ENCODE data around the gene UBTF. TPM values are rescaled to one million over a fixed set of nuclear protein-coding genes. Genes with fewer than 3 reads are reported as not detected.

The UBTF gene
- total and polyA plus RNA-seq, 9 of the 15 experiments (the other 6 are each of a cell fraction or from before 2014, with no cell fraction given) = 1.2 to 113 (median 83.6) TPM

DNA sequence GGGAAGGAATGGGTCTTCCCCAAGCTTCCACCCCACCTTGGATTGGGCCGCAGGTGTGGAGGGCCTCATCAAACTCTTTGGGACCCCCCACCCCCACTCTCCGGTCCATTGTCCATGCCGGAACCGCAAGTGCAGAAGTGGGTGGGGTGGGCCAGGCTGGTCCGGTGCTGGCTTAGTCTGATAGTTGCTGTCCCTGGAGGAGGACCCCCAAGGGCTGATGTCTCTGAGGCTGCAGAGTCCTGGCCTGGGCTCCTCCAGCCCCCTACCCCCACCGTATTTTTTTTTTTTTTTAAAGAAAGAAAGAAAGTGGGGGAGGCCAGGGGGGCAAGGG lies 12.7 kb downstream of the UBTF start:
- no peak for ATAC-seq
- no peak for FAIRE-seq
- no peak overlapping the region for H3K4me2 ChIP-seq (ENCODE audit: insufficient read depth, low read length)
- peaks cover 51% of the 10 kb centered on the region for H3K36me3 ChIP-seq (ENCODE audit: control insufficient read depth, insufficient read depth, low read length)
- no peaks in the 10 kb centered on the region for H3K27me3 ChIP-seq (ENCODE audit: control insufficient read depth in 2 of 2, insufficient read depth in 2 of 2, low read length in 2 of 2)
- intact Hi-C loops (cut with micrococcal nuclease) = no loop called here
- no peak for DNase-seq (ENCODE audit: extremely low read depth in 1 of 4, low spot score in 3 of 4)
- H4K20me1 ChIP-seq (replicated peaks; ENCODE audit: control insufficient read depth, insufficient read depth, low read length) = peaks cover 12% of the 10 kb centered on the region
- CTCF ChIA-PET (ENCODE audit: low intra/inter-chr PET ratio) = no interaction called here
- BruUV-seq (replicated peaks) = no TSS peak
- TF ChIP-seq RBFOX2 (IDR thresholded peaks at IDR 0.05; ENCODE audit: low read depth, low read length) = 0 out of 2 replicates have a peak, but pooled peaks have one; percentile 30
- no peak for TF ChIP-seq LARP7 (IDR thresholded peaks at IDR 0.05)
- TF ChIP-seq HBP1 (CRISPR knock-in tag; IDR thresholded peaks at IDR 0.05) = no peak
- no peak for TF ChIP-seq RBM34 (IDR thresholded peaks at IDR 0.05; ENCODE audit: borderline replicate concordance, insufficient read depth, low read length)
- TF ChIP-seq SIRT6 (IDR thresholded peaks at IDR 0.05; ENCODE audit: low read depth, low read length) = no peak
- peak; percentile 35; the same call in 1 of the 2 replicates for TF ChIP-seq POLR2G (IDR thresholded peaks at IDR 0.05; ENCODE audit: low read depth, low read length)
- TF ChIP-seq EZH2 (IDR thresholded peaks at IDR 0.05; ENCODE audit: borderline replicate concordance, low read depth, low read length) = no peak
- no peak for TF ChIP-seq ELF4 (CRISPR knock-in tag; IDR thresholded peaks at IDR 0.05)
- no peak for TF ChIP-seq ZNF324 (CRISPR knock-in tag; IDR thresholded peaks at IDR 0.05)
- no peak for TF ChIP-seq PRMT5 (CRISPR knock-in tag; IDR thresholded peaks at IDR 0.05)
- TF ChIP-seq POLR2B (IDR thresholded peaks at IDR 0.05; ENCODE audit: low read depth, partially characterized antibody) = no peak
- peaks cover 6% of the 10 kb centered on the region; the same call in 1 of the 3 replicates for H3K79me2 ChIP-seq (ENCODE audit: control insufficient read depth, insufficient read depth, low read length)
- no peak overlapping the region for H2AFZ ChIP-seq (ENCODE audit: low read depth, low read length)
- H3K4me1 ChIP-seq (replicated peaks in 1 of 2; ENCODE audit: control insufficient read depth in 2 of 2, insufficient read depth in 2 of 2, low read length in 2 of 2) = peaks cover 38 to 48% of the 10 kb centered on the region in 2 experiments
- no peak overlapping the region for H3K4me3 ChIP-seq
- no peak overlapping the region for H3K9ac ChIP-seq (ENCODE audit: insufficient read depth in 1 of 2, low read depth in 2 of 2, low read length in 2 of 2)
- H3K9me1 ChIP-seq (ENCODE audit: control insufficient read depth, insufficient read depth, low read length) = peaks cover 4% of the 10 kb centered on the region
- H3K27ac ChIP-seq (ENCODE audit: extremely low read depth, low read depth, low read length) = no peak overlapping the region
- POLR2A ChIA-PET = interaction anchor here (0.7 to 1.5 kb wide), 3 partner anchors 15 to 127 kb away, joined by 3 to 5 read pairs (median 5); partner anchors contain the start of gene SLC25A39
- 96% methylated on average over 4 of the region's 6 CpGs for WGBS (ENCODE audit: insufficient coverage, low coverage, missing lambda C conversion rate)
- in situ Hi-C loops (cut with MboI) = no loop called here
- H3K9me3 ChIP-seq (replicated peaks; ENCODE audit: control insufficient read depth, insufficient read depth, low read depth, low read length) = no peaks in the 10 kb centered on the region

Measured in K562 (cell line).